Small intestine (tissue), 7 donors: ENCODE results near the gene EZH2. TPM values are rescaled to one million over a fixed set of nuclear protein-coding genes. Genes with fewer than 3 reads are reported as not detected.

Experiments used
- DNase-seq, 2 donors: peaks; one replicate each; pipeline versions ENCODE4 v3.0.0 to v3.0.0-alpha.2; 2013
- FAIRE-seq: peaks from 2 replicates; lab custom pipeline; 2012; peaks lifted over from hg19 to GRCh38; lab: Jason Lieb, UNC
- H3K27ac ChIP-seq, 3 donors: one replicate each; pipeline ENCODE4 v1.5.1; 2013; ENCODE audit warnings: low read length in 2 of 3, mild to moderate bottlenecking in 2 of 3, control low read depth in 1 of 3, inconsistent platforms in 1 of 3, low read depth in 1 of 3, moderate library complexity in 1 of 3
- H3K27me3 ChIP-seq, 3 donors: one replicate each; pipeline ENCODE4 v1.6.1; 2013; ENCODE audit warnings: low read length in 3 of 3, inconsistent platforms in 1 of 3; ENCODE audit not compliant: control insufficient read depth in 3 of 3, insufficient read depth in 3 of 3
- H3K36me3 ChIP-seq, 3 donors: one replicate each; pipeline ENCODE4 v1.6.1; 2013; ENCODE audit warnings: low read length in 3 of 3, inconsistent platforms in 1 of 3, low read depth in 1 of 3, mild to moderate bottlenecking in 1 of 3, moderate library complexity in 1 of 3; ENCODE audit not compliant: control insufficient read depth in 3 of 3, insufficient read depth in 2 of 3
- H3K4me1 ChIP-seq, 3 donors: one replicate each; pipeline ENCODE4 v1.6.1; 2013; ENCODE audit warnings: low read length in 2 of 3, inconsistent platforms in 1 of 3, low read depth in 1 of 3, mild to moderate bottlenecking in 1 of 3, moderate library complexity in 1 of 3; ENCODE audit not compliant: control insufficient read depth in 3 of 3, insufficient read depth in 2 of 3
- H3K4me3 ChIP-seq, 3 donors: one replicate each; pipeline ENCODE4 v1.5.1; 2013; ENCODE audit warnings: low read length in 3 of 3, control low read depth in 1 of 3, inconsistent platforms in 1 of 3, low read depth in 1 of 3, mild to moderate bottlenecking in 1 of 3, moderate library complexity in 1 of 3
- H3K9me3 ChIP-seq, 2 donors: one replicate each; pipeline ENCODE4 v1.6.1; 2013; ENCODE audit warnings: low read depth in 1 of 2, low read length in 1 of 2; ENCODE audit not compliant: control insufficient read depth in 2 of 2, insufficient read depth in 1 of 2
- WGBS, 3 donors: extraction: QIAGEN DNeasy Blood & Tissue Kit; methylation state at CpG; one replicate each; pipeline ENCODE4 v1.1.7; 2013; 5-methylcytosine and 5-hydroxymethylcytosine counted together
- polyA plus RNA-seq, 4 donors: library from polyadenylated mRNA; stranded (reverse) in 3 of 4; unstranded in 1 of 4; fragments of 200-250 nt in 3 of 4; fragments of 120-200 nt in 1 of 4; gene quantifications; one replicate each; pipeline versions ENCODE4 v1.2.1 to v1.2.3, GENCODE V29; 2013
- donor health status: healthy with polysubstance abuse.
- donor health status: control.
- donor health status: control.
- donor health status: Bipolar disorder and iron deficiency.
- donor health status: healthy.

The EZH2 gene
- polyA plus RNA-seq, 4 donors = 5.4 to 17.6 (median 10.9) TPM

DNA sequence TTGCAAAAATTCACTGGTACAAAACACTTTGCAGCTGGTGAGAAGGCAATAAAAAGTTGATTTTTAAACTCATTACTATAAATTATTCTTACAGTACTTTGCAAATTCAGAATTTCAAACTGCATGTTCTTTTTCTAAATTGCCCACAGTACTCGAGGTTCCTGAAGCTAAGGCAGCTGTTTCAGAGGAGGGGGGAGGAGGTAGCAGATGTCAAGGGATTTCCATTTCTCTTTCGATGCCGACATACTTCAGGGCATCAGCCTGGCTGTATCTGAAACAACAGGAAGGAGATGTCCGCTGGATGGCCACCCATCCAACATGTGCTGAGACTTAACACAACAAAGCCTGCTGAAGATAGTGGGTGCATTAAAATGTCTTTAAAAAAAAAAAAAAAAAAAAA is 76.7 kb downstream of the EZH2 start:
- no peak overlapping the region for H3K27ac ChIP-seq
- no peaks in the 10 kb centered on the region for H3K4me1 ChIP-seq
- no peak overlapping the region for H3K4me3 ChIP-seq
- no peaks in the 10 kb centered on the region for H3K27me3 ChIP-seq
- DNase-seq (no peak), FAIRE-seq (no peak)
- no peaks in the 10 kb centered on the region for H3K9me3 ChIP-seq
- 74 to 88% (median 82%) methylated on average over 4 of the region's 4 CpGs for WGBS, 3 donors
- H3K36me3 ChIP-seq = peaks cover 0 to 43% (median 11%) of the 10 kb centered on the region in 3 donors

DNA sequence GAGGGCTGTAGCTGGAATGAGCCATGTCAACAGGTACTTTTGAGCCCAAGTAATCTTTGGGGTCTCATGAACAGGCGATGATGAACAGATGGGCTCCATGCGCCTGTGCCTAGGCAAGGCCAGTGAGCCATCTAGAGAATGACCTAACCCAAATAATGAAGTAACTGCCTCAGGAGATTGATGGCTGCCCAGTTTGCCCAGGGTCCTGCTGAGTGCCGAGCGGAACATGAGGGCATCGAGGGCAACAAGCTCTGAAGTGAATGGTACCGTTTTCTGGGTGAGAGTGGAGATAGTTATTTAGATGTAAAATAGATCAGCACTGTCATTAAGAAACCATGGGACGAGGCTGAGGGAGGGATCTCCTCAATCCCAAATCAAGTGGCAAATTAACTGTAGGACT is 77.9 kb downstream of the EZH2 start:
- DNase-seq (no peak), FAIRE-seq (no peak)
- WGBS, 3 donors = 93 to 94% (median 93%) methylated on average over 7 of the region's 7 CpGs
- Histone ChIP-seq H3K9me3 (no peaks in the 10 kb centered on the region), H3K4me1 (no peaks in the 10 kb centered on the region), H3K27me3 (no peaks in the 10 kb centered on the region), H3K27ac (no peak overlapping the region), H3K36me3 (peaks cover 0 to 54% (median 14%) of the 10 kb centered on the region in 3 donors), H3K4me3 (no peak overlapping the region)

- DNase-seq (no peak), FAIRE-seq (no peak)
- H3K36me3 ChIP-seq = peaks cover 0 to 57% (median 20%) of the 10 kb centered on the region in 3 donors
- H3K27me3 ChIP-seq = no peaks in the 10 kb centered on the region
- H3K9me3 ChIP-seq = no peaks in the 10 kb centered on the region
- H3K27ac ChIP-seq = no peak overlapping the region
- H3K4me3 ChIP-seq = no peak overlapping the region
- 80 to 86% (median 80%) methylated on average over 10 of the region's 10 CpGs for WGBS, 3 donors
- H3K4me1 ChIP-seq = no peaks in the 10 kb centered on the region
These were observed 79.5 kb downstream of the EZH2 start for GRCh38 chr7:148804343-148805235.

GRCh38 chr7:148803094-148803493 is 81.0 kb downstream of the EZH2 start:
- Histone ChIP-seq H3K4me3 (no peak overlapping the region), H3K36me3 (peaks cover 10 to 63% (median 34%) of the 10 kb centered on the region in 3 donors), H3K27me3 (no peaks in the 10 kb centered on the region), H3K27ac (no peak overlapping the region), H3K4me1 (no peaks in the 10 kb centered on the region), H3K9me3 (no peaks in the 10 kb centered on the region)
- FAIRE-seq = no peak
- no peak for DNase-seq
- 91 to 95% (median 94%) methylated on average over 5 of the region's 5 CpGs for WGBS, 3 donors

GRCh38 chr7:148802101-148802493 is 82.0 kb downstream of the EZH2 start:
- Histone ChIP-seq H3K9me3 (no peaks in the 10 kb centered on the region), H3K27me3 (no peaks in the 10 kb centered on the region), H3K36me3 (peaks cover 13 to 60% (median 34%) of the 10 kb centered on the region in 3 donors), H3K27ac (no peak overlapping the region), H3K4me3 (no peak overlapping the region), H3K4me1 (no peaks in the 10 kb centered on the region)
- DNase-seq (no peak), FAIRE-seq (no peak)
- 92 to 95% (median 94%) methylated on average over 9 to 10 of the region's 10 CpGs for WGBS, 3 donors

GRCh38 chr7:148800677-148801076 is 83.4 kb downstream of the EZH2 start:
- no peak overlapping the region for H3K27ac ChIP-seq
- no peak overlapping the region for H3K4me3 ChIP-seq
- WGBS, 3 donors = 89 to 96% (median 95%) methylated on average over 13 of the region's 13 CpGs
- no peak for FAIRE-seq
- H3K4me1 ChIP-seq = no peaks in the 10 kb centered on the region
- H3K27me3 ChIP-seq = no peaks in the 10 kb centered on the region
- no peak for DNase-seq
- peaks cover 23 to 59% (median 36%) of the 10 kb centered on the region in 3 donors for H3K36me3 ChIP-seq
- no peaks in the 10 kb centered on the region for H3K9me3 ChIP-seq

DNA sequence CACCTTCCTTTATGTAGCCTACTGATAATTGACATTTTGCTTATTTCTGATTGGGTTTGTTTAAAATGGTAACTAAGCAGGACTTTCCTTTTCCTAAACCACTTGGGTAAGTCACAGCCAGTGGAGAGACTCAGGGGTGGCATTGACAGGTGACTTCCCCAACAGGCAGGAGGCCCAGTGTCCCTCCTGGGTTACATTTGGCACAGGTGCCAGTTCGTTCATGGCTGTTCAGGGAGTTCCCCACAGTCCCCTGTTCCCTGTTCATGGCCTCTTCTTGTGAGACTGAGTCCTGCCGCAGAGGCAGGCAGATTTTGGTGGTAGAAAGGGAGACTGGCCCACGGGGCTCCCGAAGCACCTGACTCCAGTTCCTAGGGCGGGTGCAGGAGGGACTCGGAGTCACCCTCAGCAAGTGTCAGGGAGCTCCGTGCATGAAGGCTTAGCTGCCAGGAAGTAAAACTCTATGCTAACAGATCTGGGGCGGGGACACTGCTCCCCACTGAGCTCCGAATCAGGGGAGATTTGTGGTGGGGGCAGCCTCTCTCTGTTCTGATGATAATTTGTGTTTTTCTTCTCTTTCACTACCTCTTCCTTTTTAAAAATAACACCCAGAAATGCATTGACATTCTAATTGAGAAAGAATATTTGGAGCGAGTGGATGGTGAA is 84.1 kb downstream of the EZH2 start:
- no peak for FAIRE-seq
- Histone ChIP-seq H3K27me3 (no peaks in the 10 kb centered on the region), H3K4me1 (no peaks in the 10 kb centered on the region), H3K4me3 (no peak overlapping the region), H3K36me3 (peaks cover 23 to 63% (median 36%) of the 10 kb centered on the region in 3 donors), H3K9me3 (no peaks in the 10 kb centered on the region), H3K27ac (no peak overlapping the region)
- no peak for DNase-seq
- 83 to 88% (median 88%) methylated on average over 10 of the region's 10 CpGs for WGBS, 3 donors

GRCh38 chr7:148796841-148797240 is 87.2 kb downstream of the EZH2 start:
- Histone ChIP-seq H3K4me1 (no peaks in the 10 kb centered on the region), H3K27ac (no peak overlapping the region), H3K36me3 (peaks cover 29 to 57% (median 37%) of the 10 kb centered on the region in 3 donors), H3K9me3 (no peaks in the 10 kb centered on the region), H3K27me3 (no peaks in the 10 kb centered on the region), H3K4me3 (no peak overlapping the region)
- no peak for FAIRE-seq
- 90 to 92% (median 91%) methylated on average over 10 of the region's 10 CpGs for WGBS, 3 donors
- no peak for DNase-seq
